Measurements from ENCODE around the gene DTX3.
A peak's percentile ranks its signal among the peaks of the same experiment; 100 is the strongest.
"Not testable (repeated sequence)": the region's sequence is repeated elsewhere in the genome, so short reads cannot be mapped to it uniquely, and the experiment has no call there.

Gene DTX3

GRCh38 chr12:57631566-57632072 is 27.0 kb downstream of the DTX3 start:
- no peak for DNase-seq
- H3K27me3 ChIP-seq (ENCODE audit: insufficient read depth, low read depth, severe bottlenecking): no peaks in the 10 kb centered on the region
- no peaks in the 10 kb centered on the region for H3K9me3 ChIP-seq (ENCODE audit: severe bottlenecking)
- H3K27ac ChIP-seq: peak overlapping the region; percentile 20; the same call in 1 of the 2 replicates
- peak overlapping the region; percentile 82 for H3K4me3 ChIP-seq (ENCODE audit: low read depth, low read length)
- H3K36me3 ChIP-seq: peaks cover 36% of the 10 kb centered on the region
- TF ChIP-seq CTCF (IDR thresholded peaks at IDR 0.05; ENCODE audit: low read depth, low read length): no peak

- peak; percentile 63 for DNase-seq
- H3K4me3 ChIP-seq (ENCODE audit: low read depth, low read length): peak overlapping the region; percentile 82
- H3K27ac ChIP-seq: peak overlapping the region; percentile 77
- no peaks in the 10 kb centered on the region for H3K27me3 ChIP-seq (ENCODE audit: insufficient read depth, low read depth, severe bottlenecking)
- 0 out of 2 replicates have a peak, but pooled peaks have one; percentile 2 for TF ChIP-seq CTCF (IDR thresholded peaks at IDR 0.05; ENCODE audit: low read depth, low read length)
- H3K36me3 ChIP-seq: peaks cover 31% of the 10 kb centered on the region
- H3K9me3 ChIP-seq (ENCODE audit: severe bottlenecking): no peaks in the 10 kb centered on the region
These were observed 27.7 kb downstream of the DTX3 start for GRCh38 chr12:57632073-57632957.

- peak within 1 kb of the TSS; percentile 77 for H3K27ac ChIP-seq
- peak; percentile 94 for TF ChIP-seq CTCF (IDR thresholded peaks at IDR 0.05; ENCODE audit: low read depth, low read length)
- H3K27me3 ChIP-seq (ENCODE audit: insufficient read depth, low read depth, severe bottlenecking): no peaks in the 10 kb centered on the region
- peaks cover 24% of the 10 kb centered on the region for H3K36me3 ChIP-seq
- H3K4me3 ChIP-seq (ENCODE audit: low read depth, low read length): peak within 1 kb of the TSS; percentile 82
- H3K9me3 ChIP-seq (ENCODE audit: severe bottlenecking): no peaks in the 10 kb centered on the region
- peak; percentile 73 for DNase-seq
These were observed 28.6 kb downstream of the DTX3 start, which contains the start of gene B4GALNT1 for GRCh38 chr12:57632958-57633840. Gene B4GALNT1, minus strand, starts transcription at chr12:57633201. Its CDS starts 1,069 bp downstream, at chr12:57632132.

- H3K4me3 ChIP-seq (ENCODE audit: low read depth, low read length); H3K27ac ChIP-seq; H3K27me3 ChIP-seq (ENCODE audit: insufficient read depth, low read depth, severe bottlenecking); DNase-seq; H3K9me3 ChIP-seq (ENCODE audit: severe bottlenecking); H3K36me3 ChIP-seq: not testable (repeated sequence)
These were observed 32.1 kb downstream of the DTX3 start for GRCh38 chr12:57636731-57637130.

- no peak for TF ChIP-seq CTCF (IDR thresholded peaks at IDR 0.05; ENCODE audit: low read depth, low read length)
- Histone ChIP-seq H3K4me3 (ENCODE audit: low read depth, low read length) (no peak overlapping the region), H3K27me3 (ENCODE audit: insufficient read depth, low read depth, severe bottlenecking) (no peaks in the 10 kb centered on the region), H3K9me3 (ENCODE audit: severe bottlenecking) (no peaks in the 10 kb centered on the region), H3K36me3 (no peaks in the 10 kb centered on the region), H3K27ac (no peak overlapping the region)
- DNase-seq: no peak
These were observed 32.7 kb downstream of the DTX3 start for GRCh38 chr12:57637364-57637763.

GRCh38 chr12:57638096-57638495 is 33.5 kb downstream of the DTX3 start:
- no peak for DNase-seq
- Histone ChIP-seq H3K27me3 (ENCODE audit: insufficient read depth, low read depth, severe bottlenecking) (no peaks in the 10 kb centered on the region), H3K9me3 (ENCODE audit: severe bottlenecking) (no peaks in the 10 kb centered on the region), H3K36me3 (no peaks in the 10 kb centered on the region), H3K27ac (no peak overlapping the region), H3K4me3 (ENCODE audit: low read depth, low read length) (no peak overlapping the region)
- TF ChIP-seq CTCF (IDR thresholded peaks at IDR 0.05; ENCODE audit: low read depth, low read length): no peak

Measured in WERI-Rb-1 (cell line).